NCI-H748 (cell line): ENCODE measurements around the gene OR51V1.

Experiments
- DNase-seq: peaks from one replicate; lab custom pipeline; 2025; ENCODE audit not compliant: unreplicated experiment; lab: John Stamatoyannopoulos, UW

OR51V1 gene

GRCh38 chr11:5231111-5231510, 30.6 kb upstream of the OR51V1 start:
- DNase-seq: no peak

DNA sequence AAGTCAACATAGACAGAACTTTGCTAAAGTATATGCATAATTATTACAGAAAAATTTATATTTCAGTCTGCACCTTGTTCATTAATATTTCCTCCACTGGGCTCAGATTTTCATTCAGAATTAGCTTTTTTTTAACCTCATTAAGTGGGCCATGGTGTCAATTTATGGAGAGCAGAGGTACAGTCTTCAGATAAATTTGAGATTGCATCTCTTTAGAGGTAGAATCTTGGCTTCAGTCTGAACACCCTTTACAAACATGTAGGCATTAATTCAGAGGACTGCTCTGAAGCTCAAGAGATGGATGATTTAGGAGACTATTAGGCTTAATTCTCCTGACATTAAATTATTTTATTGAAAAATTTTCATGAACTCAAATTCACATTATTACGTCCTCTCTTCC, 29.8 kb upstream of the OR51V1 start:
- no peak for DNase-seq

DNA sequence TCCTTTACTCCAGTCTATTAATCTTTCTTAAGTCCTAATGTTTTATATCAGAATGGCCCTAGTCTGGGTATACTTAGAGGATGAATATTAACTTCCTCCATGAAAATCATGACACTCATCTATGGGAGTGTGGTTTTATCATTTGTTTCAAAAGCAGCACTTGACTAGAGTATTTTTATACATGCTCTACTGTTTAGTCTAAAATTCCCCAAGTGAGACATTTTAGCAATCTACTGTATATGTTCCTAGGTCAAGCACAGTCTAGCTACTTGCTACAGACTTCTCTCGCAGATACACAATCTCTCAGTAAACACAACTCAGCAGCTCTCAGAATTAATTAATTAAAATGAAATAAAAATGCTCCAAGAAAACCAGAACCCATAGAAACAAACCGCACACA, 29.3 kb upstream of the OR51V1 start:
- no peak for DNase-seq

DNA sequence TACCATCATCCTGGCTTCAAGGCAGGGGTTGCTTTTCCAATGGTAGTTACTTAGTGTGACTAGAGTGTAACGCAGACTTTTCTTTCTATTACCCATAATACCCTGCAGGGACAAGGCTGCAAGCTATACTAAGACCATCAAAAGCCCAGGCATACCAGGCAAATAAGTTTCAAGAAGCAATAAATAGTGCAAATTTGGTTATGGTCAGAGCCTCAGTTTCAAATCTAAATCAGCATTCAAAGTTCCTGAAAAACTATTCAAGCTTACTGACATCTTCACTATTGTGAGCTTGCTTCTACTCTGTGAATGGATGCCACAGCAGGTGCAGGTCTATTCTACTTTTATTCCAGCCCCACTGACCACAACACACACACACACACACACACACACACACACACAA, 28.9 kb upstream of the OR51V1 start:
- DNase-seq: no peak

- no peak for DNase-seq
These were observed 27.6 kb upstream of the OR51V1 start for GRCh38 chr11:5228124-5228523.

- DNase-seq: no peak
These were observed 27.2 kb upstream of the OR51V1 start for GRCh38 chr11:5227681-5228080.

GRCh38 chr11:5226732-5227310, 26.3 kb upstream of the OR51V1 start, which contains the start of gene HBB:
Gene HBB, minus strand, starts transcription at chr11:5227071. Its CDS starts 50 bp downstream, at chr11:5227021.
- DNase-seq: no peak

DNA sequence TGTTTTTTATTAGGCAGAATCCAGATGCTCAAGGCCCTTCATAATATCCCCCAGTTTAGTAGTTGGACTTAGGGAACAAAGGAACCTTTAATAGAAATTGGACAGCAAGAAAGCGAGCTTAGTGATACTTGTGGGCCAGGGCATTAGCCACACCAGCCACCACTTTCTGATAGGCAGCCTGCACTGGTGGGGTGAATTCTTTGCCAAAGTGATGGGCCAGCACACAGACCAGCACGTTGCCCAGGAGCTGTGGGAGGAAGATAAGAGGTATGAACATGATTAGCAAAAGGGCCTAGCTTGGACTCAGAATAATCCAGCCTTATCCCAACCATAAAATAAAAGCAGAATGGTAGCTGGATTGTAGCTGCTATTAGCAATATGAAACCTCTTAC, 25.0 kb upstream of the OR51V1 start:
- DNase-seq: no peak

- no peak for DNase-seq
These were observed 24.3 kb upstream of the OR51V1 start for GRCh38 chr11:5224538-5225479.

DNA sequence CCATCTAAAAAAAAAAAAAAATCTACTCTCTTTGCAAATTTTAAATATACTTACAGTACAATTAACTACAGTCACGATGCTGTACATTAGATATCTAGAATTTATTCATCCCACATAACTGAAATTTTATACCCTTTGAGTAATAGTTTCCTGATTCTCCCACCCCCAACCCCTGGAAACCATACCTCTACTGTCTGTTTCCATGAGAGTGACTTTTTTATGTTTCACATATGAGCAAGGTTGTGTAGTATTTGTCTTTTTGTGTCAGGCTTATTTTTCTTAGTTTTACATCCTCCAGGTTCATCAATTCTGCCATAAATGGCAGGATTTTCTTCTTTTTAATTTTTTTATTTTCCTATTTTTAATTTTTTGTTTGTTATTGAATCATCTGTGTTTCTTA, 23.2 kb upstream of the OR51V1 start:
- DNase-seq: no peak

DNA sequence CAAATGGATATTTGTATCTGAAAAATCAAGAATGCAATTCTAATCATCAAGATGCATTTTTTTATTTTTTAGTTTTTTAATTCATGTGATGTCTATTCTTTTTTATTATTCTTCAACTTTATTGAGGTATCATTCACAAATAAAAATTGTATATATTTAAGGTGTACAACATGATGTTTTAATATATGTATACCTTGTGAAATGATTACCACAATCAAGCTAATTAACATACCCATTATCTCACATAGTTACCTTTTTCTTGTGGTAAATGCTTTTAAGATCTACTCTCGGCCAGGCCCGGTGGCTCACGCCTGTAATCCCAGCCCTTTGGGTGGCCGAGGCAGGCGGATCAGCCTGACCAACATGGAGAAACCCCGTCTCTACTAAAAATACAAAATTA, 22.7 kb upstream of the OR51V1 start:
- no peak for DNase-seq

DNA sequence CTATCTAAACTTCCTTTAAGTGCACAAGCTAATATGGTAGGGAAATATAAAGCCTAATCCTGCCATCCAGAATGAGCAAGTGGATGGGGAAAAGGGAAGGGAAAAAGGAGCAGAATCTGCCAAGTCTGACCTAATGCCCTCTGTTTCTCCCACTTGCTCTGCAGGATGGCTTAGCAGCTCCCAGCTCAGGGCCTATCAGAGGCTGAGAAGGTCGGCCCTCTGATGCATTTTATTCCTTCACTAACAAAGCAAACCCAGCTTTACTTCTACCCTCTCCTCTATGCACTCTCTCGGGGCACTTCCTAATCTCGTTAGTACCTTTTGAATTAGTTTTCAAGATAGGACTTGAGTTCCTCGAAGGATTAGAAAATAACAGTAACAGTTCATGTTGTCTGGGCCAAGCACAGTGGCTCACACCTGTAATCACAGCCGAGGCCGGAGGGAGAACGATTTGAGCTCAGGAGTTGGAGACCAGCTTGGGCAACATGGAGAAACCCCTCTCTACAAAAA, 9.9 kb upstream of the OR51V1 start:
- DNase-seq: no peak

DNA sequence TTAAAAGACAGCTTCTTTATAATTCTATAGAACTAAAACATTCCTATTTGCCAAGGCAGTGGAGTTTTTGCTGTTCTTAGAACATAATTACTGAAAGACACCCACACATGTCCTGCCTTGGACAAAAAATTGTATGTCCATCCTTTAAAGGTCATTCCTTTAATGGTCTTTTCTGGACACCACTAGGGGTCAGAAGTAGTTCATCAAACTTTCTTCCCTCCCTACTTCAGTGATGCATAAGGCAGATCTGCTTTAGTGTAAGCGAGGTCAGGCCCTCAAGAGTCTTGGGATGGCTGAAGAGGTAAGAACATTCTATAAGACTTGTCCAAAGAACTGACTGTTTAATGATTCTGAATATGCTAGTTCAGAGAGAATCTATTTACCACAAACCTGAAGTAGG, 4.3 kb upstream of the OR51V1 start:
- DNase-seq: peak; percentile 34

GRCh38 chr11:5203366-5203765, 2.9 kb upstream of the OR51V1 start:
- DNase-seq: no peak

DNA sequence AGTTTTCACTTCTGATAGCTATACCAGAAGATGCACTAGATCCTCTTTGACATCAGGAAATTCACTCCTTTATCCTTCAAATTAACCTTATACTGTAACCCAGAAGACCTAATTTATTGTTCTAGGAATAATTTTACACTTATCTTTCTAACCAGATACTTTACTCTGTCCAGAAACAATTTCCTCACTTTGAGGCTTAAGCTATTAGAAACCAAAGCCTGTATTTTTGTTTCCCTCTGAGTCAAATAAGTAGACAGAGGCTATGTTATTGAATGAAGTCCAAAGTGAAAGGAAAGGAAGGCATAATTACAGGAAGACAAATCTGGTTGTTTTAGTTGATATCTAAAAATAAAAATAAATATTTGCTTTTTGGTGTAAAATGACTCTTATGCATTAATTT, 2.2 kb downstream of the OR51V1 start:
- no peak for DNase-seq

GRCh38 chr11:5197536-5197935, 2.9 kb downstream of the OR51V1 start:
- DNase-seq: no peak

GRCh38 chr11:5196731-5197130, 3.8 kb downstream of the OR51V1 start:
- DNase-seq: no peak

DNA sequence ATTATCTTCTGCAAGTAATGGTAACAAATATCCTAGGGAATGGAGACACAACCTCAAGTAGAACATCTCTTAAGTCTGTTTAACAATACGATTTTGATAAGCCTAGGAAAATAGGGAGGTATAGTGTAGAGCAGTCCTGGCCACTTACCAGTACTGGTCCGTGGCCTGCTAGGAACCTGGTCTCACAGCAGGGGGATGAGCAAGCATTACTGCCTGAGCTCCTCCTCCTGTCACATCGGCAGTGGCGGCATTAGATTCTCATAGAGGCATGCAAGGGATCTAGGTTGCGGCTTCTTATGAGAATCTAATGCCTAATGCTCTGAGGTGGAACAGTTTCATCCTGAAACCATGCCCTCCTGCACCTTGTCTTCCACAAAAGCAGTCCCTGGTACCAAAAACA, 4.4 kb downstream of the OR51V1 start:
- no peak for DNase-seq

GRCh38 chr11:5192738-5193137, 7.7 kb downstream of the OR51V1 start:
- DNase-seq: no peak

DNA sequence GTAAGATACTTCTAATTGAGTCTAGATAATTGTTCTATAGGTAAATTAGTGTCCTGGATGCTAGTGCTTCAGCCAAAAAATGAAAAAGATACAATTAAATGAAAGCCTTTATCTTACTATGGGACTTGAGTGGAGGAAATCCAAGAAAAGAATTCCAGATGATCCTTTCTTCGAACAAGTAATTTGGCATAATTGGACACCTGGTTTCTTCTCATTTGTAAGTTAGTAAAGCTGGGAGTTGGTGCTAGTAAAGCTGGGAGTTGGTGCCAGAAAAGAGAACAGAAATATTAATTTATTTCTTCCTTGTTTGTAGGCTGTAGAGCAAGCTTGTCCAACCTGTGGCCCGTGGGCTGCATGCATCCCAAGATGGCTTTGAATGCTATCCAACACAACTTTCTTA, 12.3 kb downstream of the OR51V1 start:
- DNase-seq: no peak

GRCh38 chr11:5178046-5178837, 22.2 kb downstream of the OR51V1 start:
- DNase-seq: no peak

- DNase-seq: no peak
These were observed 25.5 kb downstream of the OR51V1 start for GRCh38 chr11:5174934-5175333.
